K562 (cell line): Measurements from ENCODE around the gene PLAAT4. TPM values are rescaled to one million over a fixed set of nuclear protein-coding genes. Genes with fewer than 3 reads are reported as not detected.
A peak's percentile ranks its signal among the peaks of the same experiment; 100 is the strongest.

ENCODE experiments used
- ELF2 ChIP-seq: fragments of 250-450 bp; sonication (Bioruptor Pico); IDR thresholded peaks from 2 replicates; pipeline ENCODE4 v1.5.0; 2021; ENCODE audit warnings: mild to moderate bottlenecking
- HEY1 ChIP-seq: fragments of 250-450 bp; sonication (Bioruptor Pico); IDR thresholded peaks from 2 replicates; pipeline ENCODE4 v1.5.0; 2020; ENCODE audit warnings: mild to moderate bottlenecking, moderate library complexity, borderline replicate concordance
- JUNB ChIP-seq: fragments of 450-650 bp; formaldehyde crosslinking; conservative IDR thresholded peaks from 2 replicates; pipeline ENCODE4 v1.4.0; 2020; ENCODE audit warnings: mild to moderate bottlenecking
- KDM2B ChIP-seq: fragments of 250-450 bp; sonication (Bioruptor Pico); IDR thresholded peaks from 2 replicates; pipeline ENCODE4 v1.8.0; 2021; ENCODE audit warnings: mild to moderate bottlenecking, moderate library complexity
- MAFG ChIP-seq: fragments of 450-650 bp; conservative IDR thresholded peaks from 2 replicates; pipeline ENCODE4 v1.6.1; 2016; ENCODE audit warnings: missing genetic modification characterization, missing compliant biosample characterization
- MTF1 ChIP-seq: fragments of 250-450 bp; sonication (Bioruptor Pico); IDR thresholded peaks from 2 replicates; pipeline ENCODE4 v1.9.0; 2021; ENCODE audit warnings: moderate library complexity, mild to moderate bottlenecking, inconsistent platforms, borderline replicate concordance
- MXI1 ChIP-seq: IDR thresholded peaks from 2 replicates; pipeline ENCODE4 v1.6.1; 2011; ENCODE audit warnings: low read depth, mild to moderate bottlenecking, improper control_type of control experiment, low read length
- NR2C1 ChIP-seq, 2 experiments: fragments of 450-650 bp; IDR thresholded peaks; 2 replicates each; pipeline ENCODE4 v1.6.1; 2017; ENCODE audit warnings: mild to moderate bottlenecking in 2 of 2, antibody characterized with exemption in 1 of 2, inconsistent platforms in 1 of 2, missing compliant biosample characterization in 1 of 2, missing genetic modification characterization in 1 of 2
- TOE1 ChIP-seq, 2 experiments: fragments of 450-650 bp in 1 of 2; sonication (generic) in 1 of 2; formaldehyde crosslinking in 1 of 2; IDR thresholded peaks; 2 replicates each; pipeline versions ENCODE4 v1.7.1 to v1.8.0; 2016 to 2022; ENCODE audit warnings: borderline replicate concordance in 2 of 2, mild to moderate bottlenecking in 2 of 2, antibody characterized with exemption in 1 of 2, inconsistent platforms in 1 of 2, low read depth in 1 of 2, missing genetic modification reagents in 1 of 2, moderate library complexity in 1 of 2
- ZC3H8 ChIP-seq: fragments of 450-650 bp; IDR thresholded peaks from 2 replicates; pipeline ENCODE4 v1.6.1; 2017
- ZNF134 ChIP-seq: fragments of 250-450 bp; sonication (Bioruptor Pico); conservative IDR thresholded peaks from 2 replicates; pipeline ENCODE4 v1.4.0; 2020
- ZNF274 ChIP-seq: IDR thresholded peaks from 2 replicates; pipeline ENCODE4 v1.6.1; 2011; ENCODE audit warnings: low read depth, mild to moderate bottlenecking, low read length, moderate library complexity, borderline replicate concordance
- ZNF3 ChIP-seq: fragments of 250-450 bp; sonication (Bioruptor Pico); IDR thresholded peaks from 2 replicates; pipeline ENCODE4 v1.5.0; 2021; ENCODE audit warnings: mild to moderate bottlenecking, moderate library complexity
- ZNF79 ChIP-seq: fragments of 250-450 bp; sonication (Bioruptor Pico); IDR thresholded peaks from 2 replicates; pipeline ENCODE4 v1.4.0; 2020; ENCODE audit warnings: low read depth, mild to moderate bottlenecking, moderate library complexity
- ZSCAN32 ChIP-seq: fragments of 450-650 bp; formaldehyde crosslinking; IDR thresholded peaks from 2 replicates; pipeline ENCODE4 v1.4.0; 2020; ENCODE audit warnings: mild to moderate bottlenecking, moderate library complexity
- polyA plus RNA-seq, 8 experiments: library from polyadenylated mRNA; depleted of rRNA in 4 of 8; stranded (reverse) in 5 of 8; unstranded in 3 of 8; fragments of >200 nt; fragmentation: Nextera tagmentation in 2 of 8; fragmentation: Illumina TruSeq in 1 of 8; extraction: Ambion mirVana in 2 of 8; extraction: Trizol in 1 of 8; gene quantifications; 2 replicates each; pipeline versions ENCODE4 v1.2.1 to v1.2.3, GENCODE V29; 2011 to 2014; ENCODE audit warnings: inconsistent platforms in 1 of 8, missing spikeins in 1 of 8
- total RNA-seq, 7 experiments: library from RNA; depleted of rRNA in 6 of 7; stranded (reverse); fragments of >200 nt in 6 of 7; fragmentation: Illumina TruSeq in 2 of 7; extraction: Trizol in 2 of 7; gene quantifications; 2 replicates each; pipeline versions ENCODE4 v1.2.1 to v1.2.3, GENCODE V29; 2011 to 2021; ENCODE audit warnings: low replicate concordance in 1 of 7
- TF ChIP-seq, protein P1 (sequence below): fragments of 450-650 bp; conservative IDR thresholded peaks from 2 replicates; pipeline ENCODE4 v1.6.1; 2016; ENCODE audit warnings: missing genetic modification characterization, low read depth, mild to moderate bottlenecking, missing compliant biosample characterization, moderate library complexity
- TF ChIP-seq, protein P2 (sequence below): IDR thresholded peaks from 2 replicates; pipeline ENCODE4 v1.6.1; 2011; ENCODE audit not compliant: insufficient read length; ENCODE audit errors: extremely low read depth
- TF ChIP-seq, protein P3 (sequence below), 3 experiments: fragments of 200-800 bp in 1 of 3; fragments of 250-450 bp in 1 of 3; fragments of 450-650 bp in 1 of 3; sonication (Bioruptor Pico) in 1 of 3; sonication (Bioruptor generic) in 1 of 3; formaldehyde crosslinking in 1 of 3; IDR thresholded peaks; 2 replicates each; pipeline versions ENCODE4 v1.6.1 to v1.8.0; 2016 to 2022; ENCODE audit warnings: mild to moderate bottlenecking in 2 of 3, missing genetic modification characterization in 2 of 3, missing compliant biosample characterization in 1 of 3, moderate library complexity in 1 of 3
- TF ChIP-seq, protein P4 (sequence below): fragments of 250-450 bp; sonication (Bioruptor Pico); IDR thresholded peaks from 2 replicates; pipeline ENCODE4 v1.5.0; 2020; ENCODE audit warnings: mild to moderate bottlenecking

The PLAAT4 gene
- total and polyA plus RNA-seq, 9 of the 15 experiments (the other 6 are each of a cell fraction or from before 2014, with no cell fraction given), result 0.54 to 3.0 (median 1.3) TPM; not detected in 1

DNA sequence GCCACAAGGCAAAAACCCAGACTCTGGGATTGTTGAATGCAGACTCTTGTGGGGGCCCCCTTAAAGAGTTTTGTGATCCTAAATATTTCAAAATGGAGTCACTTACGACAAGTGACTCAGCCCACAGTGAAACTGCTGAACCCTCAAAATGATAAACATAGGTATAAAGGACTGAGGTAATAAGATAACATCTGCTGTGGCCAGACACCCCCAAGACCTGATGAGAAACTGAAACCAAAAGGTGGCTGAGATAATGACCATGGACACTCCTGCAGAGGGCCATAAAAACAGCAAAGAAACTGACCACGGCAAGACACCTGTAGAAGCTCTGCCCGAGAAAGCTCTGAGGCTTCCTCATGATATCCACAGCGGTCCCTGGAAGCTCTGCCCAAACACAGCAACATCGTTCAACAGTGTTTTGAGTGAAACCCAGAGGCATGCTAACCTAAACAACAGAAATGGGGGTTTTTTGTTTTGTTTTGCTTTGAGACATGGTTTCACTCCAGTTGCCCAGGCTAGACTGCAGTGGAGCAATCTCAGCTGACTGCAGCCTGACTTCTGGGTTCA lies 1.6 kb upstream of the PLAAT4 start (continued):
- TF ChIP-seq KDM2B (CRISPR knock-in tag) (peak; percentile 86; the same call in 1 of the 2 replicates), ZNF79 (CRISPR knock-in tag) (peak; percentile 97), ZNF134 (CRISPR knock-in tag) (peak; percentile 85), TOE1 (IDR thresholded peaks at IDR 0.05; ENCODE audit: borderline replicate concordance) (no peak), TOE1 (CRISPR knock-in tag; IDR thresholded peaks at IDR 0.05; ENCODE audit: borderline replicate concordance, low read depth) (no peak), ZNF3 (CRISPR knock-in tag) (0 out of 2 replicates have a peak, but pooled peaks have one; percentile 56), HEY1 (CRISPR knock-in tag) (peak; percentile 96), MTF1 (peak; percentile 88), MAFG (peak; percentile 72), JUNB (no peak), ZSCAN32 (CRISPR knock-in tag) (peak; percentile 87), MXI1 (no peak), ZC3H8 (no peak), NR2C1 (IDR thresholded peaks at IDR 0.05) (no peak), NR2C1 (tag; IDR thresholded peaks at IDR 0.05) (peak; percentile 94), ELF2 (CRISPR knock-in tag) (peak; percentile 91), ZNF274 (no peak)
- TF ChIP-seq, protein P1, sequence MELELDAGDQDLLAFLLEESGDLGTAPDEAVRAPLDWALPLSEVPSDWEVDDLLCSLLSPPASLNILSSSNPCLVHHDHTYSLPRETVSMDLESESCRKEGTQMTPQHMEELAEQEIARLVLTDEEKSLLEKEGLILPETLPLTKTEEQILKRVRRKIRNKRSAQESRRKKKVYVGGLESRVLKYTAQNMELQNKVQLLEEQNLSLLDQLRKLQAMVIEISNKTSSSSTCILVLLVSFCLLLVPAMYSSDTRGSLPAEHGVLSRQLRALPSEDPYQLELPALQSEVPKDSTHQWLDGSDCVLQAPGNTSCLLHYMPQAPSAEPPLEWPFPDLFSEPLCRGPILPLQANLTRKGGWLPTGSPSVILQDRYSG, result peak; percentile 99
- TF ChIP-seq, protein P2, sequence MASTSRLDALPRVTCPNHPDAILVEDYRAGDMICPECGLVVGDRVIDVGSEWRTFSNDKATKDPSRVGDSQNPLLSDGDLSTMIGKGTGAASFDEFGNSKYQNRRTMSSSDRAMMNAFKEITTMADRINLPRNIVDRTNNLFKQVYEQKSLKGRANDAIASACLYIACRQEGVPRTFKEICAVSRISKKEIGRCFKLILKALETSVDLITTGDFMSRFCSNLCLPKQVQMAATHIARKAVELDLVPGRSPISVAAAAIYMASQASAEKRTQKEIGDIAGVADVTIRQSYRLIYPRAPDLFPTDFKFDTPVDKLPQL, result no peak
- TF ChIP-seq, protein P3, sequence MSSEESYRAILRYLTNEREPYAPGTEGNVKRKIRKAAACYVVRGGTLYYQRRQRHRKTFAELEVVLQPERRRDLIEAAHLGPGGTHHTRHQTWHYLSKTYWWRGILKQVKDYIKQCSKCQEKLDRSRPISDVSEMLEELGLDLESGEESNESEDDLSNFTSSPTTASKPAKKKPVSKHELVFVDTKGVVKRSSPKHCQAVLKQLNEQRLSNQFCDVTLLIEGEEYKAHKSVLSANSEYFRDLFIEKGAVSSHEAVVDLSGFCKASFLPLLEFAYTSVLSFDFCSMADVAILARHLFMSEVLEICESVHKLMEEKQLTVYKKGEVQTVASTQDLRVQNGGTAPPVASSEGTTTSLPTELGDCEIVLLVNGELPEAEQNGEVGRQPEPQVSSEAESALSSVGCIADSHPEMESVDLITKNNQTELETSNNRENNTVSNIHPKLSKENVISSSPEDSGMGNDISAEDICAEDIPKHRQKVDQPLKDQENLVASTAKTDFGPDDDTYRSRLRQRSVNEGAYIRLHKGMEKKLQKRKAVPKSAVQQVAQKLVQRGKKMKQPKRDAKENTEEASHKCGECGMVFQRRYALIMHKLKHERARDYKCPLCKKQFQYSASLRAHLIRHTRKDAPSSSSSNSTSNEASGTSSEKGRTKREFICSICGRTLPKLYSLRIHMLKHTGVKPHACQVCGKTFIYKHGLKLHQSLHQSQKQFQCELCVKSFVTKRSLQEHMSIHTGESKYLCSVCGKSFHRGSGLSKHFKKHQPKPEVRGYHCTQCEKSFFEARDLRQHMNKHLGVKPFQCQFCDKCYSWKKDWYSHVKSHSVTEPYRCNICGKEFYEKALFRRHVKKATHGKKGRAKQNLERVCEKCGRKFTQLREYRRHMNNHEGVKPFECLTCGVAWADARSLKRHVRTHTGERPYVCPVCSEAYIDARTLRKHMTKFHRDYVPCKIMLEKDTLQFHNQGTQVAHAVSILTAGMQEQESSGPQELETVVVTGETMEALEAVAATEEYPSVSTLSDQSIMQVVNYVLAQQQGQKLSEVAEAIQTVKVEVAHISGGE (CRISPR knock-in tag; IDR thresholded peaks at IDR 0.05), result peak in 1 of 3 experiments; percentile 90; a peak in 2 of 6 replicates
- TF ChIP-seq, protein P4, sequence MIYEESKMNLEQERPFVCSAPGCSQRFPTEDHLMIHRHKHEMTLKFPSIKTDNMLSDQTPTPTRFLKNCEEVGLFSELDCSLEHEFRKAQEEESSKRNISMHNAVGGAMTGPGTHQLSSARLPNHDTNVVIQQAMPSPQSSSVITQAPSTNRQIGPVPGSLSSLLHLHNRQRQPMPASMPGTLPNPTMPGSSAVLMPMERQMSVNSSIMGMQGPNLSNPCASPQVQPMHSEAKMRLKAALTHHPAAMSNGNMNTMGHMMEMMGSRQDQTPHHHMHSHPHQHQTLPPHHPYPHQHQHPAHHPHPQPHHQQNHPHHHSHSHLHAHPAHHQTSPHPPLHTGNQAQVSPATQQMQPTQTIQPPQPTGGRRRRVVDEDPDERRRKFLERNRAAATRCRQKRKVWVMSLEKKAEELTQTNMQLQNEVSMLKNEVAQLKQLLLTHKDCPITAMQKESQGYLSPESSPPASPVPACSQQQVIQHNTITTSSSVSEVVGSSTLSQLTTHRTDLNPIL (CRISPR knock-in tag), result peak; percentile 96
